ENCODE data around the gene ILK. TPM values are rescaled to one million over a fixed set of nuclear protein-coding genes. Genes with fewer than 3 reads are reported as not detected.

The ILK gene
- total RNA-seq, 1 experiment from 2014 or later, result 73.5 TPM

DNA sequence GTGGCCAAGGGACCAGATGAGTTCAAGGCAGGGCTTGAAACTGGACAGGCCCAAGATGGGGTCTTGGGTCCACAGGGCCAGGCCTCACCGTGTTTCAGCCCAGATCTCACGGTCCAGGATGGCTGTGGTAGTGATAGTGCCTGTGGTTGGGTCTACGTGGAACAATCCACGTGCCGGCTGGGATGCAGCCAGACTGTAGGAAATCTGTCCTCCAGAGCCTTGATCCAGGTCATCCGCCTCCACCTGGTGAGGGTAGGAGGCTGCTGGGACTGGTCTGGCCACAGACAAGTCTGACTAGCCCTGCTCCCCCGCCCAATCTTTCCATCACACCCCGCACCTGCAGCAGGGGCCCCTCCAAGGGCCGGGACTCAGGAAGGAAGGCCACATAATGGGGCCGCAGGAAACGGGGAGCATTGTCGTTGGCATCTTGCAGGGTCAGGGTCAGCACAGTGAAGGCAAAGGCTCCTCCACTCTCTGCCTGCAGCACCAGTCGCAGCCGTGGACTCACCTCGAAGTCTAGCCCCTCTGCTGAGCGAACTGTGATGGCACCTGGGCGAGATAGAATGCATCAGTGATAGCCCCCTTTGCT is 22.4 kb downstream of the ILK start:
- no peak overlapping the region for H3K9ac ChIP-seq (ENCODE audit: low read length)
- TF ChIP-seq, protein P1, sequence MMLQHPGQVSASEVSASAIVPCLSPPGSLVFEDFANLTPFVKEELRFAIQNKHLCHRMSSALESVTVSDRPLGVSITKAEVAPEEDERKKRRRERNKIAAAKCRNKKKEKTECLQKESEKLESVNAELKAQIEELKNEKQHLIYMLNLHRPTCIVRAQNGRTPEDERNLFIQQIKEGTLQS (IDR thresholded peaks at IDR 0.05), result no peak
- no peak for TF ChIP-seq SP1 (IDR thresholded peaks at IDR 0.05; ENCODE audit: low read depth)
- TF ChIP-seq EZH2 (IDR thresholded peaks at IDR 0.05), result no peak
- TF ChIP-seq CEBPB (IDR thresholded peaks at IDR 0.05; ENCODE audit: low read depth), result no peak
- TF ChIP-seq POLR2A (IDR thresholded peaks at IDR 0.05; ENCODE audit: borderline replicate concordance, extremely low read depth, insufficient read depth, insufficient read length), result no peak
- no peak for TF ChIP-seq ZFX (IDR thresholded peaks at IDR 0.05)
- no peak for TF ChIP-seq EZH2phosphoT487 (IDR thresholded peaks at IDR 0.05; ENCODE audit: borderline replicate concordance)
- no peaks in the 10 kb centered on the region for H3K9me2 ChIP-seq (ENCODE audit: insufficient read depth)
- no peaks in the 10 kb centered on the region for H3K4me1 ChIP-seq (ENCODE audit: control insufficient read depth in 1 of 2, insufficient read depth in 2 of 2, low read length in 2 of 2)
- H3K79me2 ChIP-seq (ENCODE audit: insufficient read depth, low read length), result no peaks in the 10 kb centered on the region
- ATAC-seq (no peak), DNase-seq (ENCODE audit: low read depth, low spot score) (no peak)
- no peak overlapping the region for H3K27ac ChIP-seq (ENCODE audit: low read depth, low read length)
- H2AFZ ChIP-seq (ENCODE audit: low read depth, low read length, poor library complexity, severe bottlenecking), result no peak overlapping the region
- ChIA-PET POLR2A (no interaction called here), RAD21 (ENCODE audit: low non-redundant PET in 1 of 2, low total read pairs in 2 of 2, uncharacterized antibody in 2 of 2, unreplicated experiment in 2 of 2) (no interaction called here), CTCF (no interaction called here)
- no peaks in the 10 kb centered on the region for H3K36me3 ChIP-seq (ENCODE audit: control insufficient read depth in 1 of 2, insufficient read depth in 2 of 2, low read length in 2 of 2)
- H3K4me3 ChIP-seq (replicated peaks in 1 of 2; ENCODE audit: low read depth in 1 of 2, low read length in 2 of 2), result no peak overlapping the region
- no peaks in the 10 kb centered on the region for H3K9me3 ChIP-seq (ENCODE audit: control insufficient read depth in 1 of 2, insufficient read depth in 1 of 2, low read depth in 1 of 2, low read length in 2 of 2)
- H3K4me2 ChIP-seq (ENCODE audit: low read length), result no peak overlapping the region
- intact Hi-C loops (cut with micrococcal nuclease), result no loop called here
- H4K20me1 ChIP-seq (ENCODE audit: insufficient read depth), result no peaks in the 10 kb centered on the region
- no peaks in the 10 kb centered on the region for H3K27me3 ChIP-seq (ENCODE audit: insufficient read depth, low read length)
- BruUV-seq (replicated peaks), result no TSS peak

DNA sequence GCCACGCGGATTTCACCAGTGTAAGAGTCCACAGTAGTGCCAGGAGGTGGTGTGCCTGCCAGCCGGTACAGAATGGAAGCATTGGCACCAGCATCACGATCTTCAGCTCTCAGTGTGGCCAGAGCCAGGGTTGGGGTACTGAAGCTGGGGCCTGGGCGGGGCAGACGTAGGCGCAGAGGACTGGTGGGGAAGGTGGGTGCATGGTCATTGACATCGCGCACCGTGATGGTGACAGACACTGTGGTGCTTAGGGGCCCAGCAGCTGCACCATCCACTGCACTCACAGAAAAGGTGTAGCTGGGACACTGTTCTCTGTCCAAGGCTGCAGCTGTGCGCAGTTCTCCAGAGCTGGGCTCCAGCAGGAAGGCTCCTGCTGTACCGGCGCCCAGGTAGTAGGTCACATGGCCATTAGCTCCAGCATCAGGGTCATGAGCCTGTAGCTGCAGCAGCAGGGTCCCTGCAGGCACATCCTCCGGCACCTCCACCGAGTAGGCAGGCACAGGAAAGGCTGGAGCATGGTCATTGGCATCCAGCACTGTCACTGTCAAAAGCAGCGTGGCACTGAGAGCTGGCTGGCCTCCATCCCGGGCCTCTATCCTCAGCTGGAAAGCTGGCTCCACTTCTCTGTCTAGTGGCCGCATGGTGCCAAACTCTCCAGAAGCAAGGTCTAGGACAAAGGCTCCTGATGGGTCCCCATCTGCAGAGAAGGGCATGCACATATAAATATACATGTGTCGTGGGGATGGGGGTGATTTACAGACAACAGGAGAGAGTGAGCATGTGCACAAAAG is 23.6 kb downstream of the ILK start:
- Histone ChIP-seq H3K36me3 (ENCODE audit: control insufficient read depth in 1 of 2, insufficient read depth in 2 of 2, low read length in 2 of 2) (no peaks in the 10 kb centered on the region), H3K79me2 (ENCODE audit: insufficient read depth, low read length) (no peaks in the 10 kb centered on the region), H3K9me3 (ENCODE audit: control insufficient read depth in 1 of 2, insufficient read depth in 1 of 2, low read depth in 1 of 2, low read length in 2 of 2) (no peaks in the 10 kb centered on the region), H3K4me1 (ENCODE audit: control insufficient read depth in 1 of 2, insufficient read depth in 2 of 2, low read length in 2 of 2) (no peaks in the 10 kb centered on the region), H3K9ac (ENCODE audit: low read length) (no peak overlapping the region), H3K27ac (ENCODE audit: low read depth, low read length) (no peak overlapping the region), H3K4me3 (replicated peaks in 1 of 2; ENCODE audit: low read depth in 1 of 2, low read length in 2 of 2) (no peak overlapping the region), H2AFZ (ENCODE audit: low read depth, low read length, poor library complexity, severe bottlenecking) (no peak overlapping the region), H4K20me1 (ENCODE audit: insufficient read depth) (no peaks in the 10 kb centered on the region), H3K4me2 (ENCODE audit: low read length) (no peak overlapping the region), H3K9me2 (ENCODE audit: insufficient read depth) (no peaks in the 10 kb centered on the region), H3K27me3 (ENCODE audit: insufficient read depth, low read length) (no peaks in the 10 kb centered on the region)
- TF ChIP-seq, protein P1 (IDR thresholded peaks at IDR 0.05), result no peak
- TF ChIP-seq SRF (IDR thresholded peaks at IDR 0.05; ENCODE audit: low read depth) (no peak), CEBPB (IDR thresholded peaks at IDR 0.05; ENCODE audit: low read depth) (no peak), EZH2phosphoT487 (IDR thresholded peaks at IDR 0.05; ENCODE audit: borderline replicate concordance) (no peak), SP1 (IDR thresholded peaks at IDR 0.05; ENCODE audit: low read depth) (no peak), SIN3A (IDR thresholded peaks at IDR 0.05; ENCODE audit: low read depth) (no peak), RAD21 (IDR thresholded peaks at IDR 0.05; ENCODE audit: low read depth) (no peak), POLR2AphosphoS5 (IDR thresholded peaks at IDR 0.05; ENCODE audit: low read depth, low read length) (no peak), EZH2 (IDR thresholded peaks at IDR 0.05) (no peak)
- TF ChIP-seq, protein P2, sequence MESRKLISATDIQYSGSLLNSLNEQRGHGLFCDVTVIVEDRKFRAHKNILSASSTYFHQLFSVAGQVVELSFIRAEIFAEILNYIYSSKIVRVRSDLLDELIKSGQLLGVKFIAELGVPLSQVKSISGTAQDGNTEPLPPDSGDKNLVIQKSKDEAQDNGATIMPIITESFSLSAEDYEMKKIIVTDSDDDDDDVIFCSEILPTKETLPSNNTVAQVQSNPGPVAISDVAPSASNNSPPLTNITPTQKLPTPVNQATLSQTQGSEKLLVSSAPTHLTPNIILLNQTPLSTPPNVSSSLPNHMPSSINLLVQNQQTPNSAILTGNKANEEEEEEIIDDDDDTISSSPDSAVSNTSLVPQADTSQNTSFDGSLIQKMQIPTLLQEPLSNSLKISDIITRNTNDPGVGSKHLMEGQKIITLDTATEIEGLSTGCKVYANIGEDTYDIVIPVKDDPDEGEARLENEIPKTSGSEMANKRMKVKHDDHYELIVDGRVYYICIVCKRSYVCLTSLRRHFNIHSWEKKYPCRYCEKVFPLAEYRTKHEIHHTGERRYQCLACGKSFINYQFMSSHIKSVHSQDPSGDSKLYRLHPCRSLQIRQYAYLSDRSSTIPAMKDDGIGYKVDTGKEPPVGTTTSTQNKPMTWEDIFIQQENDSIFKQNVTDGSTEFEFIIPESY (IDR thresholded peaks at IDR 0.05; ENCODE audit: extremely low read depth, insufficient replicate concordance, low read length), result no peak
- TF ChIP-seq, protein P3, sequence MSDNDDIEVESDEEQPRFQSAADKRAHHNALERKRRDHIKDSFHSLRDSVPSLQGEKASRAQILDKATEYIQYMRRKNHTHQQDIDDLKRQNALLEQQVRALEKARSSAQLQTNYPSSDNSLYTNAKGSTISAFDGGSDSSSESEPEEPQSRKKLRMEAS (IDR thresholded peaks at IDR 0.05), result no peak
- TF ChIP-seq, protein P4, sequence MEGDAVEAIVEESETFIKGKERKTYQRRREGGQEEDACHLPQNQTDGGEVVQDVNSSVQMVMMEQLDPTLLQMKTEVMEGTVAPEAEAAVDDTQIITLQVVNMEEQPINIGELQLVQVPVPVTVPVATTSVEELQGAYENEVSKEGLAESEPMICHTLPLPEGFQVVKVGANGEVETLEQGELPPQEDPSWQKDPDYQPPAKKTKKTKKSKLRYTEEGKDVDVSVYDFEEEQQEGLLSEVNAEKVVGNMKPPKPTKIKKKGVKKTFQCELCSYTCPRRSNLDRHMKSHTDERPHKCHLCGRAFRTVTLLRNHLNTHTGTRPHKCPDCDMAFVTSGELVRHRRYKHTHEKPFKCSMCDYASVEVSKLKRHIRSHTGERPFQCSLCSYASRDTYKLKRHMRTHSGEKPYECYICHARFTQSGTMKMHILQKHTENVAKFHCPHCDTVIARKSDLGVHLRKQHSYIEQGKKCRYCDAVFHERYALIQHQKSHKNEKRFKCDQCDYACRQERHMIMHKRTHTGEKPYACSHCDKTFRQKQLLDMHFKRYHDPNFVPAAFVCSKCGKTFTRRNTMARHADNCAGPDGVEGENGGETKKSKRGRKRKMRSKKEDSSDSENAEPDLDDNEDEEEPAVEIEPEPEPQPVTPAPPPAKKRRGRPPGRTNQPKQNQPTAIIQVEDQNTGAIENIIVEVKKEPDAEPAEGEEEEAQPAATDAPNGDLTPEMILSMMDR (IDR thresholded peaks at IDR 0.05 in 2 of 3, conservative IDR thresholded peaks at IDR 0.05 in 1 of 3; ENCODE audit: borderline replicate concordance in 1 of 3, insufficient read depth in 1 of 3, low read depth in 2 of 3, low read length in 2 of 3), result no peak
- CTCF ChIA-PET, result no interaction called here
- ATAC-seq (no peak), DNase-seq (ENCODE audit: low read depth, low spot score) (no peak)
- POLR2A ChIA-PET, result no interaction called here
- intact Hi-C loops (cut with micrococcal nuclease), result no loop called here
- no TSS peak for BruUV-seq (replicated peaks)
- RAD21 ChIA-PET (ENCODE audit: low non-redundant PET in 1 of 2, low total read pairs in 2 of 2, uncharacterized antibody in 2 of 2, unreplicated experiment in 2 of 2), result no interaction called here

All from HCT116 (cell line).